ENCODE measurements around the gene RPS19.

GRCh38 chr19:41906916-41907680, 47.0 kb downstream of the RPS19 start:
- no peak for TF ChIP-seq CTCF (conservative IDR thresholded peaks at IDR 0.05)
- no peak for TF ChIP-seq ZFX (IDR thresholded peaks at IDR 0.05)

All from C4-2B (cell line).